GM18502 (cell line): Measurements from ENCODE around the gene CCNY.

ENCODE experiments used
- ATAC-seq: cut with Tn5 transposase; IDR thresholded peaks from one replicate; pipeline ENCODE4 v1.9.1; 2021; ENCODE audit warnings: mild to moderate bottlenecking; ENCODE audit not compliant: unreplicated experiment, poor library complexity

The CCNY gene

DNA sequence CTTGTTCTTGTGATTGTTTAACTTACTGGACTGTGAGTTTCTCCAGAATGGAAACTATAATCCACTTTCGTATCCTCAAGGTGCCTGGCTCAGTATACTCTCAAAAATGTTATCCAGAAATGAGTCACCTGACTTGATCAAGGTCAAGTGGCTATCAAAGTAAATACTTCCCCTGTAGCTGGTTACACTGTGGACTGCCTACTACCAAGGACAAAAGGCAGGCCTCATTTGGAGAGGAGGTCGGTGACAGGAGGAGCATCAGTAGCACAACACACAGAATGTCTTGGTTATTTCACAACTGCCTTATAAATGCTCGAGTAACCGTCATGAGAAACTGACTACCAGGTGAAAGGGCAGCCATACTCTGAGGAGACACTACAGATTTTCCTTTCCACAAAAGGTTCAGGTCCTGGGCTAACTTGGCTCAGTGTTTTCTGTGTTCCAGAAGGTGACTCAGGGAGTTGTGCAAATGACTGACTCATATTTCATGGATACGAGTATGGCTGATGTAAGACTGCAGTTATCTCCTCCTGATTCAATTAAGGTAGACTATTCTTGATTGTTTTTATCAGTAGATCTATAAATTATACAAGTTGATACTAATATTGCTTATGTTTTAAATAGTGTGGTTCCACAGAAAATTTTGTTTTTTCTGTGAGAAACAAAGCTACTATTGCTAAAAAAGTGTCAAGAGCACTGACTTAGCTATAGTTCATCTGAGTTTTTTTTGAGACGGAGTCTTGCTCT lies 4.2 kb upstream of the CCNY start:
- no peak for ATAC-seq

DNA sequence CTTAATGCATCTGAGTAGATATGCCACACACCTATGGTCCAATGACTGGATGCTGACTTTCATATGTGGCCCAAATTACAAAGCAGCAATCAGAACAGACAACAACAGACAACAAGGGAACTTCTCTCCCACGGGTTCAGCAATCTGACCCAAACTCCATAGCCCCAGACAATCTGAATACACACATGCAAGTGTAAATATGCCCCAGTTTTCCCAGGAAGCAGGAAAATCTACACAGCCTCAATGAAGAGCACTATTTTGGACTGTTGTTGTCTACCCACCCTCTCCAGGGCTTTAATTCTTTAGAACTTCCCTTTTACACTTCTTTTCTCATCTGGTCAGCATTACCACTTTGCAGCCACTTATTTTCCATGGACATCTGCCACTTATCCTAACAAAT lies 2.0 kb upstream of the CCNY start:
- ATAC-seq = no peak

DNA sequence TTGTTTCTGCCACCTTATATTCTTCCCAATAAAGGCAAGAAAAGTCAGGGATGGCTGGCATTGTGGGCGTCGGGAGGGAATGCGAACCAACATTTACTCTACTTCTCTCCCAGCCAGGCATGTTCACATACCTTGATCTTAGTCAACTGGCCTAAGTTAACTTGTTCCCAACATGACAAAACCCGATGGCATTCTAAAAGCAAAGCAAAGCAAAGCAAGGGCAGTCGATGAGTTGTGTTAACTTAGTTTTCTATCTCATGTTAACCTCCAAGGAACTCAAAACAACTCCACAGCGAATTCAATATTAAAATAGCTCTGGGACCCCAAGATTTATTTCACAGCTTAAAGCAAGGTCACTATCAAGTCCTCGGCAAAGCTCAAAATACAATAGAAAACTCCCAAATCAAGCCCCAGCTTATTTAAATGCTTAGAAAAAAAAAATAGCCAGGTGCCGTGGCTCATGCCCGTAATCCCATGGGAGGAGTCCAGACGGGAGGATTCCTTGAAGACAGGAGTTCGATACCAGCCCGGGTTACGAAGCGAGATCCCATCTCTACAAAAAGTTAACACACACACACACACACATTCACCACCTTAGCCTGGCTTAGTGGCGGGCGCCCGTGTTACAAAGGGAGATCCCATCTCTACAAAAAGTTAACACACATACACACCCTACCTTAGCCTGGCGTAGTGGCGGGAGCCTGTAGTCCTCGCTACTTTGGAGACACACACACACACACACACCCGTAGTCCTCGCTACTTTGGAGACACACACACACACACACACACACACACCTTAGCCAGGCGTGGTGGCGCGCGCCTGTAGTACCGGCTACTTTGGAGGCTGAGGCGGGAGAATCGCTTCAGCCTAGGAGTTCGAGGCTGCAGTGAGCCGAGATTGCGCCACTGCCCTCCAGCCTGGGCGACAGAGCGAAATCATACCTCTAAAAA lies 901 bp upstream of the CCNY start:
- peak; percentile 4 for ATAC-seq

DNA sequence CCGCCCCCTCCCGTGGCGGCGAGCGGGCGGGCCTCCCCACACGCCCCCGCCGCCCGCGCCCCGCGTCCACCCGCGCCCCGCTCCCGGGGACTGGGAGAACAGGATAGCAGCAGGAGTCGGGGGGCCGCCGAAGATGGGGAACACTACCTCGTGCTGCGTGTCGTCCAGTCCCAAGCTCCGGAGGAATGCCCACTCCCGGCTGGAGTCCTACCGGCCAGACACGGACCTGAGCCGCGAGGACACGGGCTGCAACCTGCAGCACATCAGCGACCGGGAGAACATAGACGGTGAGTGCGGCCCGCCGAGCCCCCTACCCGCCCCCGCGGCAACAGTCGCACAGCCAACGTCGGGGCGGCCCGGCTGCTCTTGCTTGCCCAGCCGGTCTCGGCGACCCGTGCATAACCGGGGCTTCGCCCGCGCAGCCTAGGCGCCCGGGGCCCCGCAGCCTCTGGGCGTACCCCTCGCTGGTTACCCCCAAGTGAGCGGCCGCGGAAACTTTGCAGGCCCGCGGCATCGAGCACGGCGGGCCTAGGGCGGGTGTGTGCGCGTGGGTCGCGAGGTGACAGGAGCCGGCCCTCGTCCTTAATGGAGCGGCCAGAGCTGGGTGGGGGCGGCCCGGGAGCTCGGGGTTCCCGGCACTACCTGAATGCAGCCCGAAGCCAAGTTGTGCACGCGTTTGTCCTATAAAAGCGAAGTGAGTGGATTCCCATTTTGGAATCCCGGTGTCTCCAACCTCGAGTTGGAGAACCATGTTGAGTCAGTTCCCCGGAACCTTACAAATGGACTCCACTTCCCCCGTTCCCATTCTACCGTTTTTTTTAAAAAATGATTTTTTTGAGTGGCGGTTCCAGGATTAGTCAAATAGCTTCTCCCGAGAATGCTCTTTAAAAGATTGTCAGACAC lies 863 bp downstream of the CCNY start:
- peak; percentile 10 for ATAC-seq

DNA sequence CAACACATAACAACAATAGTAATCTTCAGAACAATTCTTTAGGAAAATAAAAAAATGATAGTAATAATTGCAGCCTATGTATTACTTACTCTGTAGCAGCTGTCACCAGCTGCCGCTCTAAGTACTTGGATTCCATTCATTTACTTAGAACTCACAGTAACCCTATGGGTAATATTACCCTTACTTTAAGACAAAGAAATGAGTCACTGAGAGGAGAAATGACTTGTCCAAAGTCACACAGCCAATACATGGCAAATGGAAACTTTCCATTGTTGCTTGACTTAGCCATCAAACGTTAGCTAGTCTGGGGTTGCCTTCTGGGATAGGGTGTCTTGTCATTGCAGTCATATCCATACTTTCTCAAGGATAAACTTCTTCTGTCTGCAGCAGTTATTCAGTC lies 3.6 kb downstream of the CCNY start:
- peak; percentile 53 for ATAC-seq

DNA sequence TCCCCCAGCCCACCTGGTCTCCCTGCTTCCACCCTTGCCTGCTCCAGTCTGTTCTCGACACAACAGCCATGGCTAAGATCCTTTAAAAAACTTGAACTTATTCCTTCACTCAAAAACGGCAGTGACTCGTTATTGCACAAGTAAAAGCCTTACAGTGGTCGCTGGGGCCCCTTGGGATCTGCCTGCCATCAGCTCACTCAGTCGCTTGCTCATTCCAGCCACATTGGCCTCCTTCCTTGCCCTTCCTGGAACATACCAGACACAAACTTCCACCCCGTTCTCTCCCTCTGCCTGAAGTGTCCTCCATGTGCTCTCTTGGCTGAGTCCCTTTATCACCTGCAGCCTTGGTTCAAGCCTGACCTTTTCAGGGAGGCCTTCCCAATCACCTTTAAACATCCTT lies 4.7 kb downstream of the CCNY start:
- no peak for ATAC-seq

DNA sequence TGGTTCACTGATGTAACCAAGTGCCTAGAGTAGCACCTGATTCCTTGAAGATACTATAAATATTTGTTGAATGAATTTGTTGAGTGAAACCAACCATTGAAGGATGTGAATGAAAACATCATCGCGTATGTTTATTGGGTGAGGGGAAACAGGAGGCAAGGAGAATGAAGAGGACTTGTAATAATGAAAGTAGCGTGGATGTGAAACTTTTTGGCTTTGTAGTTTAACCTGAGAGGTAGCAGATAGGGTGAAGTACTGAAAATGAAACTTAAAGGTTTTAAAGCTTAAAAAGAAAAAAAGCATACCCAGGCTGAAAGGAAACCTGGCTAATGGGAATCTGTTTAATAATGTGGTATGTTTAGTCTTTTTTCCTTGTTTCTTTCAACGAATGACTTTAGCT lies 5.2 kb downstream of the CCNY start:
- peak; percentile 75 for ATAC-seq

DNA sequence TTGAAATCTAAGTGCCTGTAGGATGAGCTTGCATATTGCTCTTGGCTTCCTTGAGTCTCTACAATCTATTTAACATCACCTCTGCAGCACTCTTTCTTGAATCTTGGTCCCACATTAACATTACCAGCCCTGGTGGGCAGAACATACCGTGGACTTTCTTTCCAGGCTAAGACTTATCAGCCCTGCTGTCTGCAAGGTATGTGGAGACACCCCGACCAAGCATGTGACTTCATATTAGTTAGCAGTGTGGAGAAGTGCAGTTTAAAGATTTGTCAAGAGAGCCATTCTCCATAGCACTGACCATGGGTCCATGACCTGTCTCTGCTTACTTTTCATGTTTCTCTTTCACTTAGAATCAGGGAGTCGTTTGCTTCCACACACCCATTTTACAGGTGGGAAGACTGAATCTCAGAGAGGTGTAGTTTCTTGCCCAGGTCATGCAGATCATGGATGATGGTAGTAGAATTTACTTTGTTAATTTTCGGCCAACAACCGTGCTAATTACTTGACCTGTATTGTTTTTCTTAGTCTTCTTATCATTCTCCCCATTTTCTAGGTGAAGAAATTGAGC lies 6.0 kb downstream of the CCNY start:
- no peak for ATAC-seq

DNA sequence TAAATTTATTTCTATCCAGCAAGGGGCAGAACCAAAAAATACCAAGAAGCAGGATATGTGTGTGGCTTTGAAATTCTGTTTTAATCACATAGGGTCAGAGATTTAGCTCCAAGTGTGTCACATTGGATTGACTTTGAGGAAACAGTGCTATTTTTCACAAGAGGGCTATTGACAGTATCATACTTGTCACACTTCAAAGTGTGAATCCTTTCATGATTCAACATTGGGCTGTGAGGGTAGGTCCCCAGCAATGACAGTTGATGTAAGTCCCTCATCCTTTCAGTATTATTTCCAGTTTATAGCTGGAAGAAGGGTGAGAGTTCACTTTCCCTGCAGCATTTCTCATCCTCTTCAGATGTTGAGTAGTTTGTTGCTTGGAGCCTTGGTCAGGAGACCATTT lies 7.4 kb downstream of the CCNY start:
- ATAC-seq = no peak

DNA sequence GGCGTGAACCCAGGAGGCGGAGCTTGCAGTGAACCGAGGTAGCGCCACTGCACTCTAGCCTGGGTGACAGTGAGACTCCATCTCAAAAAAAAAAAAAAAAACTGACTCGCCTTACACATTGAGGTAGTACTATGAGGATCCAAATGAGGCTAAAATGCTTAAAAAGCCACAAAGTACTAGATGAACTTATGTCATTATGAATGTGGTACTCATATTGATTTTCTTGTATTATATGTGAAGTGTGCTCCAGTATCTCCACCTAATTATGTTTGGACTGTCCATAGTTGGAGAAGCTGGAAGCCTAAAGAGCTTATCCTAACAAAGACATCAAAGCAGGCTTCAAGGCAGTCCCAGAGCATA lies 9.1 kb downstream of the CCNY start:
- no peak for ATAC-seq

DNA sequence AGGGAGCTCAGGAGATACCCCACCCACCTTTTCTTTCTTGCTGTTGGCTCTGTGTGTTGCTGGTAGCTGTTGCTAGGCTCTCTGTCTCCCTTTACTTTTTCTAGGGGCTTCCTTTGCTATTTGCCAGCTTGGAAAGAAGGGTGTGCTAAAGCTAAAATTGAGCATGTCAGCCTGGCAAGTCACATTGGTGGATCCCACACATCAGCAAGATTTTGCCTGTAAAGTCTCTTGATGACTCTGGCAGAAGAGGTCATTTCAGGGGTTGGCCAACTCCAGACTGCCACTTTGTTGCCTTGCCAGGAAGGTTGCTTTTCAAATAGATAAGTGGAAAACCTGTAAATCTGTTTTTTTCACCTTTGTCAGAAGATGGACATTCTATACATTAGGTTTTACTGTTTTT lies 9.9 kb downstream of the CCNY start:
- ATAC-seq = no peak

DNA sequence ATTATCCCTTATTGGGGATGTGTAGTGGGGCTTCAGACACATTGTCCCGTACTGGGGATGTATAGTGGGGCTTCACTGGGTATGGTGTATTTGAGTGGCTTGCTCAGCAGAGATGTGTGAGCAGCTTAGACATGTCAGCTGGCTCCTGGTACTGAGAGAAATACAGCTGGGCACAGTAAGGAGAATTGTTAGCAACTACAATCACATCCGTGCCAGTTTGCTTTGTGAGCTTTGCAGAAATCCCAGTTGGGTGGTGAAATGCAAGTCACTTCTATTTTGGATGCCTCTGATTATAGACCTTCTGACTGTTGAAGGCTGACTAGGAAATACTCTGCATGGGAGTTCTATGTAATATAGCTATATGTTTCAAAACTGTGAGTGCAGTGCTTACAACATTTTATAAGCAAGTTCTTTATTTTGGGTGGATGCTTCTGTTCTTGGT lies 10.8 kb downstream of the CCNY start:
- no peak for ATAC-seq

DNA sequence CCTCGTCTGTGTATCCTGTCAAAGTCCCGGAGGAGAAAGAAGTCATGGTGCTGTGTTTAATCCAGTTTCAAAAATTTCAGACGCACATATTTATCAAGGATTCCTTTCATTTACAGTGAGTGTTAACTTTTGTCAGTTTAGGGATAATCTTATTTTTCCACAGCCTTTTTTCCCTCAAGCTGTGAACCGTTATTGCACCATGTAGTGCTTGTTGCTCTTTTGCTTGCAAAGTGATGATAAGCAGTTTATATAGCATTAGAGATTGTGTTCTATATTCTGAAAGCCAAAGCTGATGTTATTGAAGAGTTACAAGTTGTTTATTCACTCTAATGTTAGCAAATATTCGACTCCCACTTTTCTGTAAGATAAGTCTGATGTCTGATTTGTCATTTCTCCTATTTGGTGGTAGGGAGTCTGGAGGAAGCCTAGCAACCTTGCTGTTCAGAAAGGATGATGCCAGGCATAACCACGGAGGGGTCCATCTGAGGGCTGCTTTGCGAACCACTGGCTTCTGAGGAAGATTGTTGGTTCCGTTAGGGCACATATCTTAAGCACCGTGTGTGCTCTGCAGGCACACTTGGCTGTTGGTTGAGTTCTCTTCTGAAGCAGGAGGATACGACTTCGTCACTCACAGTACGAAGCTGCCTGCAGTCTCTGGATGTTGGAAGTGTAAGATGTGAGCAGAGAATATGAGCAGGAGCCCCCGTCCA lies 11.7 kb downstream of the CCNY start:
- ATAC-seq = no peak

DNA sequence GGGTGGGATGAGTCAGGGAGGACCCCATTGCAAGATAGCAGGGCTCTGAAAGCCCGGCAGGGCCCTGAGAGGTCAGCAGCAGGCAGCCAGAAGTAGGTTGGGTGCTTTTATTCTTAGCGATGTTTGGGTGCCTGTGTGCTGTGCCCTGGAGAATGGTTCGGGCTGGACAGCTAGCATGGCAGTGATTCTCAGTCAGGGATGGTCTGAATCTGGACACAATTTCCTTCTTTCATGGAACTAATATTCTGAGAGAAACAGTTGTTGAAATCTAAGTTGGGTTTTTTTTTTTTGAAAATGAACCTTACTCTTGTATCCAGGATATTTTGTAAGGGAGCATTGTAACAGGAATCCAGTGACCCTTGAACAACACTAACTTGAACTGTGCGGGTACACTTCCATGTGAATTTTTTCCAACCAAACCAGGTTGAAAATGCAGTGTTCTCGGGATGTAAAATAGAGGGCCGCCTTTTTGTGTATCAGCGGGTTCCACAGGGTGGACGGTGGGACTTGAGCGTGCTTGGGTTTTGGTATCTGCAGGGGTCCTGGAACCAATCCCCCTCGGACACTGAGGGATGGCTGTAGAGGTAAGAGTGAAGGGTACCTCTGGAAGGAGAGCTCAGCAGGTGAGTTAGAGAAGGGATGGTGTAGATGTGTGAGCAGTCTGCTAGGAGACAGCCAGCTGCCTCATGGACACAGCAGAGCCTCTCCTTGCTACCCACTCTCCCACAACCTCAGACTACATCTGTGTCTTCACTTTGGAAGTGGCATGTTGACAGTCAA lies 12.5 kb downstream of the CCNY start:
- ATAC-seq = no peak

DNA sequence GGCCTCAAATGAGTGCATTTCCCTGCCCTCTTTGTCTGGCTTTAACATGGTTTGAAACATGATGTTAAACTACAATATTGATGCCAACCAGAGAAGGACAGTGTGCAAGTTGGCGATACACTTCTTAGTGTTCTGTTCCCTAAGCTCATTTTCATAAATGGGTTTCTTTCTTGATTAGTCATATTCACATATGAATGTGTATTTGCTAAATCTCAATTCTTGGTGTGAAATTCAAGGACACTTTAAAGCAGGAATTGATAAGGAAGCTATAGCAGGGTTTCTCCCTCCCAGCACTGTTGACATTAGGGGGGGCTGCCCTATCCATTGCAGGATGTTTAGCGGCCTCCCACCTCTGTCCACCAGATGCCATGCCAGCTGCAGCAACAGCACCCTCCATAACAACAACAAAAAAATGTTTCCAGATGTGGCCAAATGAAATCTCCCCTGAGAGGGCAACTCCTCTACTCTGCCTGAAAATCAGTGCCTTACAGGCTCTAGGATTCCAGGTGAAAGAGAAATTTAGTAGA lies 13.1 kb downstream of the CCNY start:
- no peak for ATAC-seq

DNA sequence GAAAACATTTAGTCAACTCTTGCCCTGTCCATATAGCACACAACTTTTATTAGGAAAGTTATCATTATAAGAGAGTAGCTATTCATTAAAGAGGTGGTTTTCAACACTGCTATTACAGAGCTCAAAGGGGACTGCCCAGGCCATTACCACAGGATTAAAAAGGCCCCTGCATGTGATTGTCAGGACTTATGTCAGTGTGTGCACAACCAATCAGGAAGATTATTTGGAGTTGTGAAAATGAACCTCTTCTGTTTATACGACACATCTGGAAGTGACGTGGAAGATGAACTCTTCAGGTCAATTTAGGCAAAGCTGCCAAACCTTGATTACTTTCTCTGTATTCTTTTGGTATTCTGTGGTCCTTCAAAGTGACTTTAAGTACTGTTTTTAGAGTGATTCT lies 14.7 kb downstream of the CCNY start:
- no peak for ATAC-seq

DNA sequence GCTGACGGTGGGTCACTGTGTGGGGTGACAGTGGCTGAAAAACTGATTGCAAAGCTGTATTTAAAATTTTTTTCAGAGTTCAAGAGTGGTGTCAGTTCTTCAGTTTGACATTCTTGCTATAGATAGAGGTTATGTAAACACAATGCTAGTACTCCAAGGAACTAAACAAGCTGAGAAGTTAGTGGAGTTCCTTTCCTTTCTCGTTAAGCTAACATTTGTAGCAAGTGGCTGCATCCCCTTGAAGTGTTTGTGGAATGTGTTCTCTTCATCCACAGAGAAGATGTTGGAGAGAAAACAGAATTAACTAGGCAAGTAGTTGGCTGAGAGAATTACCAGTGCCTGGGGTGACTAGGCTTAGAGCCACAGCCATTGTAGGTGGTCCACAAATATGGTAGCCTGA lies 15.8 kb downstream of the CCNY start:
- no peak for ATAC-seq

DNA sequence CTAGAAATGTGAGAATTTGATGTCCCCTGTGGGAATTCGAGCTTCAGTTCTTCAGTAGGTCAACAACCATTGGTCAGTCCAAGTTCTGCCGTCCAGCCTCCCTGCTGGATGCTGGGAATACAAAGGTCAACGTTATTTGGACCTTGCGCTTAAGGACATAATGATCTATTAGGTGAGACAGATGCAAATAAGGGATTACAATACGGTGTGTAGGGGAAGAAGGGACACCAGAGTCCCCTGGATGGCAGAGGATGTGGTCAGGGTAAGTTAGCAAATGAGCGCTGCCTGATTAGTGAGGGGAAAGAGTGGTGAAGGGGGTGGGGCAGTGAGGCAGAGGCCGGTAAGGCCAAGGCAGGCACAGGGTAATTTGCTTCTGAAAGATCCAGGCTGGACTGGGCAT lies 16.2 kb downstream of the CCNY start:
- no peak for ATAC-seq

DNA sequence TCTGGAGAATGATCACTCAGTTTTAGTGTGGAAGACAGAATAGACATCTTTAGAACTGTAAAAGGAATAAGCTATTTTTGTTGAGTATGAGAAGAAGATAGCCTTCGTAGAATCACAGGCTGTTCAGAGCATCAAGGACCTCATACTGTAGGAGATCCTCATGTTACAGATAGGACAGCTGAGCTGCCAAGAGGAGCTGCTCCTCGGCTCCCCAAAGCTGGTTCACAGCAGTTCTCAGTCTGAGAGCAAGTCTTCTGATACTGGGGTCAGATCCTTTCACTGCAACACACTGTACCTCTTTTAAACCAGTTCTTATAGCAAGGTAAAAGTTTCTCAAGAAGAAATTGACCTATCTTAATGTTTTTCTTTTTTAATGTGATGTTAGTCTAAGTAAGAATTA lies 17.1 kb downstream of the CCNY start:
- peak; percentile 30 for ATAC-seq
